ENCODE data around the gene TNNC1. TPM values are rescaled to one million over a fixed set of nuclear protein-coding genes. Genes with fewer than 3 reads are reported as not detected.

The TNNC1 gene
- total and polyA plus RNA-seq, 10 of the 15 experiments (the other 5 are each of a cell fraction or from before 2014, with no cell fraction given): 0.13 to 1.3 (median 0.53) TPM; not detected in 2

- H3K79me2 ChIP-seq (ENCODE audit: control insufficient read depth, insufficient read depth, low read length): no peaks in the 10 kb centered on the region; the same call in 1 of the 2 replicates
- in situ Hi-C loops (cut with MboI): no loop called here
Measured at GRCh38 chr3:52463416-52463815, 9.6 kb upstream of the TNNC1 start.

More at GRCh38 chr3:52463416-52463815, 9.6 kb upstream of the TNNC1 start:
- Histone ChIP-seq H3K4me2 (ENCODE audit: control insufficient read depth, insufficient read depth) (no peak overlapping the region), H3K4me3 (no peak overlapping the region), H3K9me3 (replicated peaks; ENCODE audit: control insufficient read depth, insufficient read depth, low read length) (no peaks in the 10 kb centered on the region), H2AFZ (ENCODE audit: control insufficient read depth, low read depth, low read length) (no peak overlapping the region), H3K9ac (ENCODE audit: control insufficient read depth, insufficient read depth, low read length) (no peak overlapping the region), H4K20me1 (ENCODE audit: control insufficient read depth, insufficient read depth) (no peaks in the 10 kb centered on the region), H3K27me3 (replicated peaks in 1 of 2; ENCODE audit: control insufficient read depth in 2 of 2, insufficient read depth in 2 of 2, low read length in 1 of 2) (no peaks in the 10 kb centered on the region), H3K27ac (ENCODE audit: control insufficient read depth, insufficient read depth) (no peak overlapping the region), H3K4me1 (ENCODE audit: control insufficient read depth, insufficient read depth, low read length) (peaks cover 7% of the 10 kb centered on the region), H3K36me3 (ENCODE audit: control insufficient read depth in 2 of 2, insufficient read depth in 2 of 2, low read length in 1 of 2) (peaks cover 2 to 16% of the 10 kb centered on the region in 2 experiments)
- ATAC-seq (no peak), DNase-seq (ENCODE audit: low read depth, low spot score) (no peak), FAIRE-seq (no peak)
- CTCF ChIA-PET: no interaction called here
- SMC1A ChIA-PET (ENCODE audit: uncharacterized antibody, unreplicated experiment): no interaction called here
- POLR2A ChIA-PET: no interaction called here
- intact Hi-C loops (cut with micrococcal nuclease; ENCODE audit: unreplicated experiment): no loop called here
- TF ChIP-seq SIN3A (IDR thresholded peaks at IDR 0.05; ENCODE audit: low read depth, low read length) (no peak), BCLAF1 (IDR thresholded peaks at IDR 0.05) (no peak), MEF2B (IDR thresholded peaks at IDR 0.05; ENCODE audit: partially characterized antibody, poor library complexity, severe bottlenecking) (no peak), PRDM15 (CRISPR knock-in tag; IDR thresholded peaks at IDR 0.05) (no peak), ZNF384 (IDR thresholded peaks at IDR 0.05; ENCODE audit: borderline replicate concordance, low read depth, low read length) (0 out of 2 replicates have a peak, but pooled peaks have one; percentile 11)
- 67% methylated on average over 5 of the region's 5 CpGs for WGBS (ENCODE audit: insufficient coverage, insufficient replicate concordance, low lambda C conversion rate, missing lambda C conversion rate)
- RAD21 ChIA-PET (ENCODE audit: unreplicated experiment): no interaction called here
- no TSS peak for BruUV-seq (replicated peaks)
